H54 (cell line): ENCODE measurements around the gene ZDHHC6.
A peak's percentile ranks its signal among the peaks of the same experiment; 100 is the strongest.

Experiments used
- DNase-seq: peaks from one replicate; pipeline ENCODE4 v3.0.0; 2011; ENCODE audit warnings: low spot score, mixed read lengths; ENCODE audit not compliant: insufficient read length
- FAIRE-seq: peaks from 3 replicates; lab custom pipeline; 2011; peaks lifted over from hg19 to GRCh38; lab: Jason Lieb, UNC
- POLR2A ChIP-seq: IDR thresholded peaks from 2 replicates; pipeline ENCODE4 v1.6.1; 2011; ENCODE audit warnings: low read depth, mild to moderate bottlenecking, low read length

Gene ZDHHC6

DNA sequence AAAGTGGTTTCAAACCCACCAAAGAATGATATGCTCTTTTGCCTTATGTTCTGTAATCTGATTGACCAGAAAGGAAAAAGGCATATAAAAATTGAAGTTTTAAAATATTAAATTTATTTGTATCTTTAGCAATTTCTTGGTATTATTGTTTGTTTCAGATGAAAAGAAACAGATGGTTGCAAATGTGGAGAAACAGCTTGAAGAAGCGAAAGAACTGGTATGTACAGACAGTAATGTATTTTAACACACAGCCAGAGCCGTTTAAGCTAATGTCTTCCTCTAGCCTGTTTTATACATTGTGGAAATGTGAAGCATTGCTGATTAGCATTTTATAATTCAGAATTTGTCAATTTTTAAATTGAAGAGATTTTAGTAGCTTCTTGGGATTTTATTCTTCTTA is 13.7 kb upstream of the ZDHHC6 start:
- FAIRE-seq: no peak
- no peak for TF ChIP-seq POLR2A
- DNase-seq: no peak

DNA sequence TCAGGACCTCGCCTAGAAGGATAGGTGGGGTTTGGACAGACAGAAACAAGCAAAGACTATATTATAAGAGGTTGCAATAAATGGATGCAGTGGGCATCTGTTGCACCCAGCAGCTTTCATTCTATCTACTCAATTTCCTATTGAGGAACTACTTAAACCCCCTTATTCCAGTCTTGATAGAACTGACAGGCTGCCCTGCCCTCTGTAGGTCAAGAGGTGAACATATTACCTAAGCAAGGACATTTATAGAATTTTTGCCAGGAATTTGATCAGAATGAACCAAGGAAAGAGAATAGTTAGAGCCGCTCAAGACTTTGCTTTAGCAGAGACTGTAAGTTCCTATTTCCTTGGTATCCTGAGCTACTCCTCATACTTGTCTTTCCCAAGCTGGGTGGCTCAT is 9.8 kb upstream of the ZDHHC6 start:
- FAIRE-seq (no peak), DNase-seq (no peak)
- TF ChIP-seq POLR2A: no peak

DNA sequence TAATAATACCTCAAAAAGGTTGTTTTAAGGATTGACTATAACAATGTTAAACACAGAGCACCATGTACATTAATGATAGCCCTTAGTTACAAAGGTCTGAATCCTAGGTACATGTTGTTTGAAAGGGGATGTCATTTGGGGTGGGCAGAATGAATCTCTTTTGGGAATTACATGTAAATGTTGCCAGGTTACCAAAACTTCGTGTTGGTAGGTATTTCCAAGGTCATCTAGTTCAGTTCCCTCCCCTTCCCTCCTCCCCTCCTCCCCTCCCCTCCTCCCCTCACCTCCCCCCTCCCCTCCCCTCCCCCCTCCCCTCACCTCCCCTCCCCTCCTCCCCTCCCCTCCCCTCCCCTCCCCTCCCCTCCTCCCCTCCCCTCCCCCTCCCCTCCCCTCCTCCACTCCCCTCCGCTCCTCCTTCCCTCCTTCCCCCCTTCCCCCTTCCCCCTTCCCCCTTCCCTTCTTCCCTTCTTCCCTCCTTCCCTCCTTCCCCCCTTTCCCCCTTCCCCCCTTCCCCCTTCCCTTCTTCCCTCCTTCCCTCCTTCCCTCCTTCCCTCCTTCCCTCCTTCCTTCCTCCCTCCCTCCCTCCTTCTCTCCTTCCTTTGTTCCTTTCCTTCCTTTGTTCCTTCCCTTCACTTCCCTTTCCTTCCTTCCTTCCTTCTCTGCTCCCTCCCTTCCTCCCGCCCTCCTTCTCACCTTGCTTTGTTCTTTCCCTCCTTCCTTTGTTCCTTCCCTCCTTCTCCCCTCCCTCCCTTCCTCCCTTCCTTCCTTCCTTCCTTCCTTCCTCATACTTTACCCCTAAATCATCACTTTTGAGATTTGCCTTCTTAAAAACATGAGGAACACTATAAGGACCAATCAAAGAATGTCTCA is 8.4 kb upstream of the ZDHHC6 start:
- no peak for TF ChIP-seq POLR2A
- FAIRE-seq (peak; percentile 50), DNase-seq (no peak)

DNA sequence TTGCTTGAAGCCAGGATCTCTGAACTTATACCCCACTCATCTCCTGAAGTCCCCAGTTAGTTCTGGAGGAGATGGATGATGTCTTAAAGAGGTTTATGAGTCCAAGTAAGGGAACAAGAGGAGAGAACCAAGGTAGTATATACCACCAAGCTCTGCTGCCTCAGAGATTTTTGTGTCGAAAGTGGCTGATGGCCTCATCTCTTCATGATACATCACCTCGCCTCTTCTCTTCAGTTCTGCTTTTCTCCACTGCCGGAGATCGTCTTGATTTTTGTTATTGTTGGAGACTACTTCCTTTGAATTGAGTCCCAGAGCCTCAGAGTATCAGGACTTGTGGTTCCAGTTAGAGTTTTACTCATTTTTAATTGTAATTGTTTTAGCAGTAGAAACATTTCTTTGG is 2.2 kb upstream of the ZDHHC6 start:
- FAIRE-seq (no peak), DNase-seq (no peak)
- TF ChIP-seq POLR2A: no peak

DNA sequence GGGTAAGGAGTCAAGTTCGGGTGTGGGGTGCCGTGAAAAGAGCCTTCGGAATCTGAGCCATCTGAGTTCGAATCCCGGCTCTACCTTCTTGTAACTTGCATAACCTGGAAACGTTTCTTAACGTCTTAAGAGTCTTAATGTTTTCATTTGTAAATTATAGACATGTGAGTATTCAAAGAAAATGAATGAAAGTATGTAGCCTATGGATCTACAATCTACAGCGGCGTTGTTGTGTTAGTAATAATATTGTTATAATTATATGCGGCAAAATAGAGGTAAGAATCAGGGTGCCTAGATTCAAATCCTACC is 860 bp upstream of the ZDHHC6 start:
- FAIRE-seq: no peak
- no peak for DNase-seq
- no peak for TF ChIP-seq POLR2A

DNA sequence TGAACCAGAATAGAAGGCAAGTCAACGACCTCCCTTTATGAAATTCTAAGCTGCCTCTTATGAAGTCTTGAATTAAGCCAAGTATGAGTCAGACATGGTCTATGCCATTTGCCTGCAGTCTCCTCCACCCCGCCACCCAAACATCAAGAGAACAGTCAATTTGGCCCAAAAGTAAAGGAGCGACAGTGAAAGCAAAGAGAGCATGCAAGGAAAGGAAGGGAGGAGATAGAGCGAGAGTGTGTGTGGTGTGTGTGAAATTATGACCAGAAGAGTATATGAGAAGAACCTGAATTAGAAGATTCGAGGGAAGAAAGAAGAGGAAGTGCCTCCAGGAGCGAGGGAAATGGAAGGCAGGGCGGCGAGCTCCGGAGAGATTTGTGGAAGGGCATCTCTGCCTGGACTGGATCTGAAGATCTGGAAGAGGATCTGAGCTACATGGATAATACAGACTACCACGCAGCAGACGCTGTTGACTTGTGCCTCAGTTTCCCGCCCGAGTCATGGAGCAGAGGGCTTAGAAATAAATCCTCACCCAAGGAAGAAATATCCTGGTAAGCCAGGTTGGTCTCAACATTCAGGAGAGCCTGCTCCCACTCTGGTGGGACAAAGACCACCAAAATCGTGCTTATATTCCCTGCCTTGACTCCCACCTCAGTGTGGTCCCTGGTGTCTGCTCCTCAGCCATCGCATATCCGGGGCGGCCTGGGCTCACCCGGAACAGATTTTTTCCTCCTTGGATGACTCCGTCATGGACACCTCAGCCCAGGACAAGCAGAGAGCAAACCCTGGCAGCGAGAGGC is 459 bp downstream of the ZDHHC6 start:
- DNase-seq: no peak
- FAIRE-seq: no peak
- no peak for TF ChIP-seq POLR2A

DNA sequence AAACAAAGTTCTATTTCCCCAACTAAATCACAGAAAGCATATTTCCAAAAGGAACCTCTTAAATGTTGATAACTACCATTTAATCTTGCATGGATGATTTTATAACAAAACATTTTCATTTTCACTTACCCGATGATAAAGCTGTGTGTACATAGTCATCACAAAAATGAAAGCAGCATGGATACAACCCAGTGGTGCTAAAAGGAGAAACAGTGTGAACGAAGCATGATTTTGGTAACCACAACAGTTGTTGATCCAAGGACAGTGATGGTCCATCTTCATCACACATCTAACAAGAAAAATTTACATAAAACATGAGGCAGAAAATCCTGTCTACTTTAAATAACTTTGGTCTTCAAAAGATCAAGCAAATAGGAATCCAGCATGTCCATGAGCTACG is 4.7 kb downstream of the ZDHHC6 start:
- no peak for TF ChIP-seq POLR2A
- DNase-seq (no peak), FAIRE-seq (no peak)

DNA sequence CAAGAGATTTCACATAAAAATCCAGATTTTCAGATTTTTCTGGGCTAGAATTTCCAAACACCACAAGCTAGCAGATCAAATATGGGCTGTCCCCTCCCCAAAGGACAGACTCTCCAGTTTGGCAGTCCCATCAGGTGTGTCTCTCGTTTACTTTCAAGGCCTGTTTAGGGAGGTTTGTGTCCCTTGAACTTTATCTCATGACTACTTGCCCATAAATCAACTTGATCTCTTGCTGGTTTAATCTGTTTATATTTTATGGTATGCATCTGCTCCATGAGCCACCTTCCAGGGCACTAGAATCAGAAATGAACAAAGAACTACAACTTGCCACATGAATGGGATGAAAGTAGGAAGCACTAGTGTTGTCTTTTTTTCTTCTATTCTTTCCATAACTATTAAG is 5.2 kb downstream of the ZDHHC6 start:
- FAIRE-seq: no peak
- no peak for TF ChIP-seq POLR2A
- DNase-seq: no peak

DNA sequence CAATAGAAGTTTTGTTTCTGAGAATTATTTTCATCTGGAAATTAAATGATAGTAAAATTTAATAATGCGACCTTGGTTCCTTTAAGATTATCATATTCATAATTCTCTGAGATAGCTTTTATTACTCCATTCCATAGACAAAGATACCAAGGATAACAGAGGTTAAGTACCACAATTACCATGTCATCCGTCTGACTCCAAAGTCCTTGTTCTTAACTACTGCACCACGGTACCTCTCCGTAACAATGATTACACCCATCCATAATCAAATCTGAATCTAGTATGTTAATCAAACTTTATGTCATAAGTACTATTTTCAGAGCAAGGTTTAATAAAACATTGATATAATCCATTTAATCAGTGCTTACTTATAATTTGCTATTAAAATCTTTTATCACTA is 8.4 kb downstream of the ZDHHC6 start:
- TF ChIP-seq POLR2A: no peak
- FAIRE-seq (no peak), DNase-seq (no peak)

DNA sequence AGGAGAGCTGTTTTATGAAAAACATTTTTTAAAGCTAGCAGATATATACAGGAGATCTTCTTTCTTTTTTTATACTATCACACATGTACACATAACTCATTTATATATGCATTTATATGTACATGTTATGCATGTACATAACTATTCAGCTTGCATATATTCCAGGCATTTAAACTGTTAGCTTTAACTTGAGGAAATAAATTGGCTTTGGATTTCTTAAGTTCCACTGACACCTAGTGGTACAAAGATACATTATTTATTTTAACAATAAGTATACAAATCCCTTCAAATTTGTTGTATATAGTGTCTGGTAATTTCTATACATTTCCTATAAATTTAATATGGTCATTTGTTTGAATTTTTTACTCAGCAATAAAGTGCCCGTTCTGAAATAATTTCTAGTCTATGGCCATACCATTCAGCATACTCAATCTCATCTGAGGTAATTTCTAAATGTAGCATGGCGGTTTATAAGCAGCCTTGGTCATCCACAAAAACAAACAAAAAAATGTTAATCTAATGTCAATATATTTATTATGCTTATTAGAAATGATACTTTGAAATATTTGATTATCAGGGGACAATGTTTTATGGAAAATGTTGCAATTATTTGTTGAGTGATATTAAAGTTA is 11.6 kb downstream of the ZDHHC6 start:
- FAIRE-seq (no peak), DNase-seq (no peak)
- TF ChIP-seq POLR2A: no peak

DNA sequence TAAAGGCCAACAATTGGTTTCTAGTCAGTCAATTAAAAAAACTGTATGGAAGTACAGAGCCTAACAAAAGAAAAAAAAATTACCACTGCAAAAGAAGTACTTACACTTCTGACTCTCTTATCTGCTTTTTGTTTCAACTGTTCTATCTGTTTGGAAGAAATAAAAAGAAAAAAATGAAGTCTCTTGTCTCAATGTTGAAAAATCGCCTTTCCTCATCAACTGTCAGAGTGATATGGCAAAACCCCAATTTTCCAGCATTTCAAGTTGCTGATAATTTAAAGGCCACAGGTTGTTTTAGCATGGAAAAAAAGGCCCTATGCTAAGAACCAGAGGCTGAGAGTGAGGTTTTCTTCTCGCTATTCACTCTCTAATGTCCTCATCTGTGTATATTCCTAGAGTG is 13.6 kb downstream of the ZDHHC6 start:
- no peak for TF ChIP-seq POLR2A
- FAIRE-seq (no peak), DNase-seq (no peak)

DNA sequence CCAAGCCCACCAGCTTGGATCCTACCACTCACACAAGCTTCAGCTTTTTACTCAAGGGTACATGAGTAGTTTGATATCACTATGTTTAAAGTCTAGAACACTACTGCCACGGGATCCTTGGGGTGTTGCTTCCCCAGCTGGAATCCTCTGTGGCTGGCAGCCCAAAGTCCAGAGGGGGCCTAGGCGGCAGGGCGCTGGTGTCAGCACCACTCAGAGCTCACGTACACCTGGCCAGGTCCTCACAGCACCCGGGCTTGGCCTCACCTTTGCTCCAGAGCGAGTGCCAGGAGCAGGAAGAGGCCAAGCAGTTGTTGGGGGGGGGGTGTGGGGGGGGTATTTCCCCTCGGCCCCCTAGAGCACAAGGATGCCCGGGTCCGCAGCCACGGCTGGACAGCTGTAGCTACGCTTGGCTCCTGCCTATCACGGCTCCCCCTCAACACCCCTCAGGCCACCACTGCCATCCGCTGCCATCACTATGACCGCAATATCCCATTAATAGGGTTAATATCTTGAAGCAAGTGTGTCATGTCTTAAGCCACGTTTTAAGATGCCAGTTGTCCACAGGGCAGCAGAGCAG is 17.0 kb downstream of the ZDHHC6 start:
- no peak for FAIRE-seq
- TF ChIP-seq POLR2A: no peak
- no peak for DNase-seq

DNA sequence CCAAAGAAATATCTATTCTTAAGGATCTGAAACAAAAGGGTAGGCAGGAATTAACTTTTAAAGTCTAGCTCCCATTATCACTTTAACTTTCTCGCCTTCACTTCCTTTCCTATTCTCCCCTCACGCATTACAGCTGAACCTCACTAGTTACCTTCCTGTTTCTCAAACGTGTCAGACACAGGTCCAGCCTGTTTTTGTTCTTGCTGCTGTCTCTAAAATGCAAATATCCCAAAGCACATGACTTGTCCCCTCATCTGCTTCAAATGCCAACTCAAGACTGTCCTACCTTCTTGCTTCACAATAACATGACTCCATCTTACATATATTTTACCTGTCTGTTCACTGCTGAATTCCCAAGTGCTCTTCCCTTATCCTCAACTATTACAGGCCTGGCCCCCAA is 17.6 kb downstream of the ZDHHC6 start:
- DNase-seq (no peak), FAIRE-seq (no peak)
- no peak for TF ChIP-seq POLR2A

DNA sequence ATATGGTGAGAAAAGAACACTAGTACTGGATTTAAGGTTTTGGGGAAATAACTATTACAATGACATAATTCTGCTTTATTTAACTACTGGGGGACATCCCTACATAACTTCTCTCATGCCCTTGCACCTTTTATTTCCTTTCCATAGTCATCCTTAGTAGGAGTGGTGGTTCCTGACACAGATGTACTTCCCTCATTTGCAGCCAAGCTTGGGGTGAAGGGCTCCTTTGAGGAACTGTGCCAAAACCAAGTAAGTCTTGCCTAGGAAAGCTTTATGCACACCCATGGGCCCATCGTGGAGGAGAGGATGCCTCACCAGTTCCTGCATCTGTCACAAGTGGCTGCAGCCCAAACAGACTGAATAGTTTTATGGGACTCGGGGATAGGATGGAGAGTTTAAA is 20.6 kb downstream of the ZDHHC6 start:
- DNase-seq: no peak
- no peak for FAIRE-seq
- TF ChIP-seq POLR2A: no peak
